Endodermal cell (in vitro differentiated cells): ENCODE results near the gene APPBP2. TPM values are rescaled to one million over a fixed set of nuclear protein-coding genes. Genes with fewer than 3 reads are reported as not detected.
"Not testable (repeated sequence)": the region's sequence is repeated elsewhere in the genome, so short reads cannot be mapped to it uniquely, and the experiment has no call there.

Source experiments
- DNase-seq: peaks from one replicate; pipeline ENCODE4 v3.0.0-alpha.2; 2017
- H3K27ac ChIP-seq: 2 replicates; pipeline ENCODE4 v1.5.1; 2013; ENCODE audit warnings: mild to moderate bottlenecking, low read depth, low read length, moderate library complexity
- H3K27me3 ChIP-seq: 2 replicates; pipeline ENCODE4 v1.6.1; 2013; ENCODE audit warnings: mild to moderate bottlenecking, low read length, moderate library complexity; ENCODE audit not compliant: insufficient read depth, control insufficient read depth, poor library complexity, severe bottlenecking
- H3K36me3 ChIP-seq: 2 replicates; pipeline ENCODE4 v1.7.0; 2013; ENCODE audit warnings: mild to moderate bottlenecking, low read length, moderate library complexity; ENCODE audit not compliant: control insufficient read depth, insufficient read depth
- H3K4me1 ChIP-seq: one replicate; pipeline ENCODE4 v1.7.0; 2013; ENCODE audit warnings: low read length; ENCODE audit not compliant: control insufficient read depth, insufficient read depth
- H3K4me3 ChIP-seq: 2 replicates; pipeline ENCODE4 v1.5.1; 2013; ENCODE audit warnings: mild to moderate bottlenecking, low read length, moderate library complexity
- H3K9ac ChIP-seq: 2 replicates; pipeline ENCODE4 v1.6.1; 2013; ENCODE audit warnings: mild to moderate bottlenecking, low read length, moderate library complexity; ENCODE audit not compliant: poor library complexity, severe bottlenecking; ENCODE audit errors: extremely low read depth
- H3K9me3 ChIP-seq: 2 replicates; pipeline ENCODE4 v1.6.1; 2013; ENCODE audit warnings: mild to moderate bottlenecking, low read length, moderate library complexity; ENCODE audit not compliant: control insufficient read depth
- H3K27ac Mint-ChIP-seq: 2 replicates; pipeline ENCODE4 v1.8.0; 2020; ENCODE audit warnings: mixed read lengths
- H3K27me3 Mint-ChIP-seq: 2 replicates; pipeline ENCODE4 v1.8.0; 2021; ENCODE audit warnings: mild to moderate bottlenecking, mixed read lengths; ENCODE audit not compliant: insufficient read depth
- H3K36me3 Mint-ChIP-seq: 2 replicates; pipeline ENCODE4 v1.8.0; 2020; ENCODE audit warnings: low read depth, mixed read lengths
- H3K4me1 Mint-ChIP-seq: 2 replicates; pipeline ENCODE4 v1.8.0; 2020; ENCODE audit warnings: mixed read lengths
- H3K4me3 Mint-ChIP-seq: 2 replicates; pipeline ENCODE4 v1.8.0; 2020; ENCODE audit warnings: mild to moderate bottlenecking, moderate library complexity, mixed read lengths
- H3K9me3 Mint-ChIP-seq: 2 replicates; pipeline ENCODE4 v1.8.0; 2020; ENCODE audit warnings: mild to moderate bottlenecking, mixed read lengths
- WGBS, 2 experiments: methylation state at CpG; one replicate each; pipeline versions ENCODE4 v1.1.5 to v1.1.7; 2013; ENCODE audit warnings: missing lambda C conversion rate in 2 of 2, mixed read lengths in 1 of 2; ENCODE audit not compliant: insufficient coverage in 1 of 2, insufficient read length in 1 of 2; 5-methylcytosine and 5-hydroxymethylcytosine counted together
- total RNA-seq, 2 donors: library from RNA; stranded (reverse); fragmentation: NEBNext Ultra II Directional in 1 of 2; extraction: Animal tissue kit (Norgen Biotek cat#: 25700) in 1 of 2; gene quantifications; 2 replicates in 1 of 2; 3 replicates in 1 of 2; pipeline ENCODE4 v1.2.1, GENCODE V29; 2021
- TF ChIP-seq, protein P1 (sequence below): fragments of 200-600 bp; sonication (generic); conservative IDR thresholded peaks from 2 replicates; pipeline ENCODE4 v1.5.0; 2021; ENCODE audit warnings: antibody characterized with exemption, mild to moderate bottlenecking

Gene APPBP2
- total RNA-seq, 2 donors from 2014 or later = 25.3 to 28.1 TPM

DNA sequence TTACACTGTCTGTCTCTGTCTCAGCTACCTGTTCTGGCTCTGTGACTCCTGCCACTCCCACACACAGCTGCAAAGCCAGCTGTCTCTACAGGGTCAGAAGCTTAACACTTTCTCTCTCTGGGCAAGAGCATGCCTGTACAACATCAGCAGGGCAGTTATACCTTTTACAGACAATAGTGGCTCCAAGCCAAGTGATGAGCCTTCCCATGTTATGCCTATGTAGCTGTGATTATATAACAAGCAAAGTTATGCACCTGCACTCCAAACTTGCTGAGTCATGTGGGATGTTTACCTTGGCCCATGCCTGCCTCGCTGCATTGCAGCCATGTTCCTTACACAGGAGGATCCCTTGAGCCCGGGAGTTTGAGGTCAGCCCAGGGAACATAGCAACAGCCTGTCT is 31.8 kb upstream of the APPBP2 start:
- H3K36me3 Mint-ChIP-seq = peaks cover 13% of the 10 kb centered on the region
- Histone ChIP-seq H3K4me1 (no peaks in the 10 kb centered on the region), H3K36me3 (no peaks in the 10 kb centered on the region), H3K9me3 (peaks cover 24% of the 10 kb centered on the region), H3K27ac (no peak overlapping the region), H3K27me3 (no peaks in the 10 kb centered on the region), H3K4me3 (peak overlapping the region; percentile 45), H3K9ac (no peak overlapping the region)
- TF ChIP-seq, protein P1, sequence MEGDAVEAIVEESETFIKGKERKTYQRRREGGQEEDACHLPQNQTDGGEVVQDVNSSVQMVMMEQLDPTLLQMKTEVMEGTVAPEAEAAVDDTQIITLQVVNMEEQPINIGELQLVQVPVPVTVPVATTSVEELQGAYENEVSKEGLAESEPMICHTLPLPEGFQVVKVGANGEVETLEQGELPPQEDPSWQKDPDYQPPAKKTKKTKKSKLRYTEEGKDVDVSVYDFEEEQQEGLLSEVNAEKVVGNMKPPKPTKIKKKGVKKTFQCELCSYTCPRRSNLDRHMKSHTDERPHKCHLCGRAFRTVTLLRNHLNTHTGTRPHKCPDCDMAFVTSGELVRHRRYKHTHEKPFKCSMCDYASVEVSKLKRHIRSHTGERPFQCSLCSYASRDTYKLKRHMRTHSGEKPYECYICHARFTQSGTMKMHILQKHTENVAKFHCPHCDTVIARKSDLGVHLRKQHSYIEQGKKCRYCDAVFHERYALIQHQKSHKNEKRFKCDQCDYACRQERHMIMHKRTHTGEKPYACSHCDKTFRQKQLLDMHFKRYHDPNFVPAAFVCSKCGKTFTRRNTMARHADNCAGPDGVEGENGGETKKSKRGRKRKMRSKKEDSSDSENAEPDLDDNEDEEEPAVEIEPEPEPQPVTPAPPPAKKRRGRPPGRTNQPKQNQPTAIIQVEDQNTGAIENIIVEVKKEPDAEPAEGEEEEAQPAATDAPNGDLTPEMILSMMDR = no peak
- no peak for DNase-seq
- no peak overlapping the region for H3K27ac Mint-ChIP-seq
- peaks cover 2% of the 10 kb centered on the region for H3K27me3 Mint-ChIP-seq
- no peaks in the 10 kb centered on the region for H3K4me1 Mint-ChIP-seq
- H3K4me3 Mint-ChIP-seq = no peak overlapping the region
- peaks cover 47% of the 10 kb centered on the region for H3K9me3 Mint-ChIP-seq
- 78% methylated on average over 2 of the region's 2 CpGs; no CpG with 5 or more reads in 1 of the 2 experiments for WGBS, 2 experiments

DNA sequence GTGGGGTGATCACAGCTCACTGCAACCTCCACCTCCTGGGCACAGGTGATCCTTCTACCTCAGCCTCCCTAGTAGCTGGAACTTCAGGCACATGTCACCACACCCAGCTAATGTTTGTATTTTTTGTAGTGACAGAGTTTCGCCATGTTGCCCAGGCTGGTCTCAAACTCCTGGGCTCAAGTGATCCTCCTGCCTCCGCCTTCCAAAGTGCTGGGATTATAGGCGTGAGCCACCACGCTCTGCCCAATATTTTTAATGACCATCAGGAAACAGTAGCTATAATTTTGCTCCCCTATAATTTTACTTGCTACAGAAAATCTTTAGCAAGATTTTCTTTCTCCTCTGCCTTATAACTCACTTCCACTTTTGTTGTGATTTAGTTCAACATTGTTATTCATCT is 29.7 kb upstream of the APPBP2 start:
- H3K9me3 ChIP-seq = peaks cover 24% of the 10 kb centered on the region
- Mint-ChIP-seq H3K36me3 (peaks cover 16% of the 10 kb centered on the region), H3K4me3 (no peak overlapping the region), H3K9me3 (peaks cover 53% of the 10 kb centered on the region), H3K4me1 (no peaks in the 10 kb centered on the region), H3K27ac (no peak overlapping the region), H3K27me3 (peaks cover 2% of the 10 kb centered on the region)
- TF ChIP-seq, protein P1 = no peak
- no peaks in the 10 kb centered on the region for H3K4me1 ChIP-seq
- no peaks in the 10 kb centered on the region for H3K36me3 ChIP-seq
- H3K27me3 ChIP-seq = no peaks in the 10 kb centered on the region
- no peak overlapping the region for H3K9ac ChIP-seq
- DNase-seq = no peak
- no peak overlapping the region for H3K4me3 ChIP-seq
- H3K27ac ChIP-seq = no peak overlapping the region
- 91 to 95% methylated on average over 4 of the region's 4 CpGs for WGBS, 2 experiments

DNA sequence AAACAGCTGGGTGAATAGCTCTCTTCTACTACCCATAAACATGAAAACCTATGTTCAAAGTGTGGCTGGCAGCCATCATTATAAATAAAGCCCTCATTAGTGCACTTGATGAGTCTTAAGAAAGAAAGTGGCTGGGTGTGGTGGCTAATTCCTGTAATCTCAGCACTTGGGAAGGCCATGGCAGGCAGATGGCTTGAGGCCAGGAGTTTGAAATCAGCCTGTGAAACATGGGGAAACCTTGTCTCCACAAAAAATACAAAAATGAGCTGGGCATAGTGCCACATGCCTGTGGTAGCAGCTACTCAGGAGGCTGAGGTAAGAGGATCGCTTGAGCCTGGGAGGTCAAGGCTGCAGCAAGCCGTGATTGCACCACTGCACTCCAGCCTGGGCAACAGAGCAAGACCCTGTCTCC is 28.3 kb upstream of the APPBP2 start:
- H3K9me3 ChIP-seq = peaks cover 24% of the 10 kb centered on the region
- no peaks in the 10 kb centered on the region for H3K27me3 ChIP-seq
- TF ChIP-seq, protein P1 = no peak
- WGBS, 2 experiments = 99 to 100% methylated on average over 1 to 2 of the region's 2 CpGs
- no peaks in the 10 kb centered on the region for H3K27me3 Mint-ChIP-seq
- no peaks in the 10 kb centered on the region for H3K36me3 ChIP-seq
- H3K27ac Mint-ChIP-seq = no peak overlapping the region
- H3K36me3 Mint-ChIP-seq = peaks cover 16% of the 10 kb centered on the region
- DNase-seq = no peak
- H3K4me1 Mint-ChIP-seq = no peaks in the 10 kb centered on the region
- no peak overlapping the region for H3K4me3 ChIP-seq
- H3K9me3 Mint-ChIP-seq = peaks cover 63% of the 10 kb centered on the region
- no peaks in the 10 kb centered on the region for H3K4me1 ChIP-seq
- H3K9ac ChIP-seq = no peak overlapping the region
- H3K27ac ChIP-seq = no peak overlapping the region
- H3K4me3 Mint-ChIP-seq = no peak overlapping the region

DNA sequence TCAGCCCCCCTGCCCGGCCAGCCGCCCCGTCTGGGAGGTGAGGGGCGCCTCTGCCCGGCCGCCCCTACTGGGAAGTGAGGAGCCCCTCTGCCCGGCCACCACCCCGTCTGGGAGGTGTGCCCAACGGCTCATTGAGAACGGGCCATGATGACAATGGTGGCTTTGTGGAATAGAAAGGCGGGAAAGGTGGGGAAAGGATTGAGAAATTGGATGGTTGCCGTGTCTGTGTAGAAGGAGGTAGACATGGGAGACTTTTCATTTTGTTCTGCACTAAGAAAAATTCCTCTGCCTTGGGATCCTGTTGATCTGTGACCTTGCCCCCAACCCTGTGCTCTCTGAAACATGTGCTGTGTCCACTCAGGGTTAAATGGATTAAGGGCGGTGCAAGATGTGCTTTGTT is 26.2 kb upstream of the APPBP2 start:
- Mint-ChIP-seq H3K9me3 (peaks cover 49% of the 10 kb centered on the region), H3K36me3 (peaks cover 16% of the 10 kb centered on the region)
- H3K4me3 Mint-ChIP-seq, H3K27me3 ChIP-seq, H3K27me3 Mint-ChIP-seq, DNase-seq, H3K4me1 ChIP-seq, H3K9ac ChIP-seq, H3K4me1 Mint-ChIP-seq, H3K27ac ChIP-seq, H3K36me3 ChIP-seq, H3K27ac Mint-ChIP-seq, H3K4me3 ChIP-seq: not testable (repeated sequence)
- 97% methylated on average over 5 of the region's 13 CpGs; no CpG with 5 or more reads in 1 of the 2 experiments for WGBS, 2 experiments
- peaks cover 17% of the 10 kb centered on the region for H3K9me3 ChIP-seq
